Loucy (cell line): Measurements from ENCODE around the gene AGBL3.

Experiments used
- H2AFZ ChIP-seq: fragments of 200-600 bp; sonication (generic); 2 replicates; pipeline ENCODE4 v1.6.0; 2016; ENCODE audit warnings: antibody characterized with exemption, mild to moderate bottlenecking, low read length, moderate library complexity
- H3F3A ChIP-seq: fragments of 200-600 bp; 2 replicates; pipeline ENCODE4 v1.6.0; 2016; ENCODE audit warnings: antibody characterized with exemption, low read depth, mild to moderate bottlenecking
- H3K27me3 ChIP-seq: fragments of 200-600 bp; sonication (generic); 2 replicates; pipeline ENCODE4 v1.6.1; 2014; ENCODE audit warnings: low read length, mild to moderate bottlenecking; ENCODE audit not compliant: insufficient read depth, poor library complexity, severe bottlenecking
- H3K36me3 ChIP-seq: fragments of 200-600 bp; sonication (generic); 2 replicates; pipeline ENCODE4 v1.6.1; 2016; ENCODE audit warnings: low read length; ENCODE audit not compliant: insufficient read depth
- H3K4me1 ChIP-seq: fragments of 200-600 bp; sonication (generic); 2 replicates; pipeline ENCODE4 v1.5.1; 2014; ENCODE audit warnings: low read length, mild to moderate bottlenecking; ENCODE audit not compliant: insufficient read depth, poor library complexity, severe bottlenecking
- H3K4me2 ChIP-seq: fragments of 200-600 bp; sonication (generic); 2 replicates; pipeline ENCODE4 v1.6.0; 2014; ENCODE audit warnings: antibody characterized with exemption, low read length, low read depth, mild to moderate bottlenecking; ENCODE audit not compliant: poor library complexity, severe bottlenecking
- H3K4me3 ChIP-seq: fragments of 200-600 bp; sonication (generic); 2 replicates; pipeline ENCODE4 v1.5.1; 2014; ENCODE audit warnings: low read length, mild to moderate bottlenecking, mixed read lengths; ENCODE audit not compliant: poor library complexity, severe bottlenecking
- H3K79me2 ChIP-seq: fragments of 200-600 bp; sonication (generic); 2 replicates; pipeline ENCODE4 v1.6.1; 2014; ENCODE audit warnings: low read length; ENCODE audit not compliant: insufficient read depth
- H3K9ac ChIP-seq: fragments of 200-600 bp; sonication (generic); 2 replicates; pipeline ENCODE4 v1.6.0; 2014; ENCODE audit warnings: mild to moderate bottlenecking, low read depth, low read length, moderate library complexity; ENCODE audit not compliant: poor library complexity, severe bottlenecking
- H3K9me2 ChIP-seq: fragments of 200-600 bp; sonication (generic); replicated peaks from 2 replicates; pipeline ENCODE4 v1.6.1; 2016; ENCODE audit warnings: low read depth, low read length, mixed read lengths
- H3K9me3 ChIP-seq: fragments of 200-600 bp; sonication (generic); 2 replicates; pipeline ENCODE4 v1.6.1; 2014; ENCODE audit warnings: mild to moderate bottlenecking, antibody characterized with exemption, low read length, low read depth; ENCODE audit not compliant: insufficient read depth
- H4K20me1 ChIP-seq: fragments of 200-600 bp; sonication (generic); 2 replicates; pipeline ENCODE4 v1.6.0; 2014; ENCODE audit warnings: antibody characterized with exemption, low read length, mild to moderate bottlenecking; ENCODE audit not compliant: insufficient read depth, poor library complexity, severe bottlenecking
- CTCF ChIP-seq: fragments of 200-600 bp; sonication (generic); conservative IDR thresholded peaks from 2 replicates; pipeline ENCODE4 v1.5.1; 2014; ENCODE audit warnings: mild to moderate bottlenecking, antibody characterized with exemption, low read length
- EZH2phosphoT487 ChIP-seq: fragments of 200-600 bp; IDR thresholded peaks from 2 replicates; pipeline ENCODE4 v1.6.1; 2018; ENCODE audit warnings: antibody characterized with exemption, mild to moderate bottlenecking, moderate library complexity, borderline replicate concordance

The AGBL3 gene

GRCh38 chr7:135161669-135162068 lies 175.4 kb downstream of the AGBL3 start:
- H2AFZ ChIP-seq = no peak overlapping the region
- peaks cover 13% of the 10 kb centered on the region for H4K20me1 ChIP-seq
- no peak overlapping the region for H3K9ac ChIP-seq
- H3K9me3 ChIP-seq = peaks cover 4% of the 10 kb centered on the region
- H3K36me3 ChIP-seq = peaks cover 10% of the 10 kb centered on the region; the same call in 1 of the 2 replicates
- H3K4me1 ChIP-seq = peaks cover 17% of the 10 kb centered on the region
- H3K9me2 ChIP-seq = no peaks in the 10 kb centered on the region
- no peaks in the 10 kb centered on the region for H3K79me2 ChIP-seq
- no peak overlapping the region for H3K4me3 ChIP-seq
- no peak overlapping the region for H3K4me2 ChIP-seq
- TF ChIP-seq CTCF (no peak), EZH2phosphoT487 (no peak)
- H3K27me3 ChIP-seq = no peaks in the 10 kb centered on the region
- no peaks in the 10 kb centered on the region for H3F3A ChIP-seq

GRCh38 chr7:135162382-135163001 lies 176.2 kb downstream of the AGBL3 start:
- H2AFZ ChIP-seq = no peak overlapping the region
- no peak overlapping the region for H3K4me3 ChIP-seq
- H3K4me1 ChIP-seq = peaks cover 19% of the 10 kb centered on the region
- H3K36me3 ChIP-seq = peaks cover 18% of the 10 kb centered on the region; the same call in 1 of the 2 replicates
- peaks cover 4% of the 10 kb centered on the region; the same call in 1 of the 2 replicates for H3K9me3 ChIP-seq
- H3K4me2 ChIP-seq = no peak overlapping the region
- H3F3A ChIP-seq = no peaks in the 10 kb centered on the region
- peaks cover 21% of the 10 kb centered on the region for H4K20me1 ChIP-seq
- no peaks in the 10 kb centered on the region for H3K9me2 ChIP-seq
- H3K27me3 ChIP-seq = no peaks in the 10 kb centered on the region
- no peak for TF ChIP-seq EZH2phosphoT487
- TF ChIP-seq CTCF = no peak
- no peak overlapping the region for H3K9ac ChIP-seq
- peaks cover 7% of the 10 kb centered on the region for H3K79me2 ChIP-seq

GRCh38 chr7:135164357-135165061 lies 178.2 kb downstream of the AGBL3 start:
- no peak overlapping the region for H3K9ac ChIP-seq
- no peak overlapping the region for H2AFZ ChIP-seq
- H3K79me2 ChIP-seq = peaks cover 26% of the 10 kb centered on the region
- peaks cover 40% of the 10 kb centered on the region for H4K20me1 ChIP-seq
- H3K4me1 ChIP-seq = peaks cover 32% of the 10 kb centered on the region
- H3F3A ChIP-seq = no peaks in the 10 kb centered on the region
- TF ChIP-seq CTCF (no peak), EZH2phosphoT487 (no peak)
- H3K4me2 ChIP-seq = no peak overlapping the region
- peaks cover 22% of the 10 kb centered on the region; the same call in 1 of the 2 replicates for H3K36me3 ChIP-seq
- H3K9me2 ChIP-seq = no peaks in the 10 kb centered on the region
- peaks cover 4% of the 10 kb centered on the region; the same call in 1 of the 2 replicates for H3K9me3 ChIP-seq
- no peak overlapping the region for H3K4me3 ChIP-seq
- no peaks in the 10 kb centered on the region for H3K27me3 ChIP-seq
